ENCODE data around the gene PIP5K1C. TPM values are rescaled to one million over a fixed set of nuclear protein-coding genes. Genes with fewer than 3 reads are reported as not detected.

Gene PIP5K1C
- total RNA-seq, 1 donor from 2014 or later: 11.7 TPM

- DNase-seq (ENCODE audit: low read depth): no peak
- no peak for TF ChIP-seq CTCF (conservative IDR thresholded peaks at IDR 0.05; ENCODE audit: low read depth, low read length)
- no peak overlapping the region for H3K4me3 ChIP-seq (ENCODE audit: low read depth, low read length)
Observed at GRCh38 chr19:3698386-3698950, 1.8 kb downstream of the PIP5K1C start.

- DNase-seq (ENCODE audit: low read depth): no peak
- no peak for TF ChIP-seq CTCF (conservative IDR thresholded peaks at IDR 0.05; ENCODE audit: low read depth, low read length)
- H3K4me3 ChIP-seq (ENCODE audit: low read depth, low read length): no peak overlapping the region
Observed at GRCh38 chr19:3697671-3698385, 2.4 kb downstream of the PIP5K1C start.

- no peak for TF ChIP-seq CTCF (conservative IDR thresholded peaks at IDR 0.05; ENCODE audit: low read depth, low read length)
- no peak overlapping the region for H3K4me3 ChIP-seq (ENCODE audit: low read depth, low read length)
- no peak for DNase-seq (ENCODE audit: low read depth)
Observed at GRCh38 chr19:3697094-3697493, 3.2 kb downstream of the PIP5K1C start.

- no peak for TF ChIP-seq CTCF (conservative IDR thresholded peaks at IDR 0.05; ENCODE audit: low read depth, low read length)
- DNase-seq (ENCODE audit: low read depth): no peak
- H3K4me3 ChIP-seq (ENCODE audit: low read depth, low read length): no peak overlapping the region
Observed at GRCh38 chr19:3696660-3696995, 3.6 kb downstream of the PIP5K1C start.

GRCh38 chr19:3695986-3696659 is 4.1 kb downstream of the PIP5K1C start:
- no peak for DNase-seq (ENCODE audit: low read depth)
- TF ChIP-seq CTCF (conservative IDR thresholded peaks at IDR 0.05; ENCODE audit: low read depth, low read length): no peak
- H3K4me3 ChIP-seq (ENCODE audit: low read depth, low read length): no peak overlapping the region

- no peak for TF ChIP-seq CTCF (conservative IDR thresholded peaks at IDR 0.05; ENCODE audit: low read depth, low read length)
- DNase-seq (ENCODE audit: low read depth): no peak
- H3K4me3 ChIP-seq (ENCODE audit: low read depth, low read length): no peak overlapping the region
Observed at GRCh38 chr19:3695124-3695733, 5.0 kb downstream of the PIP5K1C start.

All from epithelial cell of proximal tubule (primary cell).